GM12891 (cell line): ENCODE results near the gene SFXN3.

Source experiments
- POLR2A ChIP-seq: IDR thresholded peaks from 2 replicates; pipeline ENCODE4 v1.6.1; 2011; ENCODE audit warnings: low read depth, low read length, control low read depth
- POLR2AphosphoS5 ChIP-seq: IDR thresholded peaks from 2 replicates; pipeline ENCODE4 v1.6.1; 2011; ENCODE audit warnings: low read depth, low read length, control low read depth
- POU2F2 ChIP-seq: IDR thresholded peaks from 2 replicates; pipeline ENCODE4 v1.6.1; 2011; ENCODE audit warnings: low read depth, mild to moderate bottlenecking, control low read depth, low read length, moderate library complexity
- SPI1 ChIP-seq: IDR thresholded peaks from 2 replicates; pipeline ENCODE4 v1.6.1; 2011; ENCODE audit warnings: low read depth, low read length, control low read depth
- TAF1 ChIP-seq: IDR thresholded peaks from 2 replicates; pipeline ENCODE4 v1.6.1; 2011; ENCODE audit warnings: low read depth, low read length, control low read depth

GRCh38 chr10:101070098-101070497, 39.1 kb downstream of the SFXN3 start:
- no peak for TF ChIP-seq POLR2A
- no peak for TF ChIP-seq POLR2AphosphoS5
- TF ChIP-seq TAF1 = no peak
- no peak for TF ChIP-seq SPI1
- no peak for TF ChIP-seq POU2F2
